Measurements from ENCODE around the gene EHHADH. TPM values are rescaled to one million over a fixed set of nuclear protein-coding genes. Genes with fewer than 3 reads are reported as not detected.

Gene EHHADH
- total RNA-seq, 1 experiment from 2014 or later, result 0.31 TPM

GRCh38 chr3:185153861-185154629, 99.8 kb downstream of the EHHADH start:
- in situ Hi-C loops (cut with HindIII; ENCODE audit: low sequenced_read_pairs), result no loop called here
- DNase-seq (ENCODE audit: low spot score), result peak; percentile 94

GRCh38 chr3:185153171-185153771, 100.6 kb downstream of the EHHADH start:
- in situ Hi-C loops (cut with HindIII; ENCODE audit: low sequenced_read_pairs), result no loop called here

GRCh38 chr3:185152410-185153170, 101.3 kb downstream of the EHHADH start, which contains the start of gene C3orf70:
Gene C3orf70 (minus strand): TSS chr3:185153060. CDS start chr3:185152823, 237 bp downstream.
- DNase-seq (ENCODE audit: low spot score), result peak; percentile 71

More at GRCh38 chr3:185153171-185153771, 100.6 kb downstream of the EHHADH start:
- DNase-seq (ENCODE audit: low spot score), result no peak

GRCh38 chr3:185151964-185152409, 101.9 kb downstream of the EHHADH start:
- in situ Hi-C loops (cut with HindIII; ENCODE audit: low sequenced_read_pairs), result no loop called here
- DNase-seq (ENCODE audit: low spot score), result peak; percentile 55

More at GRCh38 chr3:185152410-185153170, 101.3 kb downstream of the EHHADH start, which contains the start of gene C3orf70:
- in situ Hi-C loops (cut with HindIII; ENCODE audit: low sequenced_read_pairs), result no loop called here

- in situ Hi-C loops (cut with HindIII; ENCODE audit: low sequenced_read_pairs), result no loop called here
- peak; percentile 64 for DNase-seq (ENCODE audit: low spot score)
Observed at GRCh38 chr3:185151101-185151963, 102.5 kb downstream of the EHHADH start.

- peak; percentile 66 for DNase-seq (ENCODE audit: low spot score)
- in situ Hi-C loops (cut with HindIII; ENCODE audit: low sequenced_read_pairs), result no loop called here
Observed at GRCh38 chr3:185150561-185150960, 103.3 kb downstream of the EHHADH start.

GRCh38 chr3:185149591-185149990, 104.3 kb downstream of the EHHADH start:
- DNase-seq (ENCODE audit: low spot score), result peak; percentile 66
- in situ Hi-C loops (cut with HindIII; ENCODE audit: low sequenced_read_pairs), result no loop called here

GRCh38 chr3:185145511-185145910, 108.3 kb downstream of the EHHADH start:
- in situ Hi-C loops (cut with HindIII; ENCODE audit: low sequenced_read_pairs), result no loop called here
- no peak for DNase-seq (ENCODE audit: low spot score)

GRCh38 chr3:185144784-185145183, 109.1 kb downstream of the EHHADH start:
- in situ Hi-C loops (cut with HindIII; ENCODE audit: low sequenced_read_pairs), result no loop called here

More at GRCh38 chr3:185144784-185145183, 109.1 kb downstream of the EHHADH start:
- no peak for DNase-seq (ENCODE audit: low spot score)

Other genes starting within 250 kb of the EHHADH start
- 0.06 TPM in 1 of 2 replicates, not detected in the other for gene C3orf70, start 101.0 kb downstream of the EHHADH start, total RNA-seq (2014; rRNA removed; shearing (Covaris generic))
- 2.0 and 4.4 TPM in 2 replicates for gene MAP3K13, start 109.1 kb upstream of the EHHADH start, total RNA-seq (2014; rRNA removed; shearing (Covaris generic))
- gene TMEM41A, start 245.0 kb upstream of the EHHADH start, total RNA-seq (2014; rRNA removed; shearing (Covaris generic)), result 17.2 and 29.2 TPM in 2 replicates

Measured in G401 (cell line).